HL-60 (cell line): ENCODE measurements around the gene SLC4A8.

Experiments used
- GABPA ChIP-seq: IDR thresholded peaks from 2 replicates; pipeline ENCODE4 v1.6.1; 2012; ENCODE audit warnings: low read depth
- SPI1 ChIP-seq: IDR thresholded peaks from 2 replicates; pipeline ENCODE4 v1.6.1; 2012; ENCODE audit warnings: low read depth, mild to moderate bottlenecking, borderline replicate concordance
- TF ChIP-seq, protein P1 (sequence below): IDR thresholded peaks from one replicate; pipeline ENCODE4 v1.5.1; 2011; ENCODE audit warnings: low read length, control low read depth, inconsistent platforms; ENCODE audit not compliant: insufficient read depth

GRCh38 chr12:51482929-51483697 lies 58.5 kb downstream of the SLC4A8 start:
- TF ChIP-seq, protein P1, sequence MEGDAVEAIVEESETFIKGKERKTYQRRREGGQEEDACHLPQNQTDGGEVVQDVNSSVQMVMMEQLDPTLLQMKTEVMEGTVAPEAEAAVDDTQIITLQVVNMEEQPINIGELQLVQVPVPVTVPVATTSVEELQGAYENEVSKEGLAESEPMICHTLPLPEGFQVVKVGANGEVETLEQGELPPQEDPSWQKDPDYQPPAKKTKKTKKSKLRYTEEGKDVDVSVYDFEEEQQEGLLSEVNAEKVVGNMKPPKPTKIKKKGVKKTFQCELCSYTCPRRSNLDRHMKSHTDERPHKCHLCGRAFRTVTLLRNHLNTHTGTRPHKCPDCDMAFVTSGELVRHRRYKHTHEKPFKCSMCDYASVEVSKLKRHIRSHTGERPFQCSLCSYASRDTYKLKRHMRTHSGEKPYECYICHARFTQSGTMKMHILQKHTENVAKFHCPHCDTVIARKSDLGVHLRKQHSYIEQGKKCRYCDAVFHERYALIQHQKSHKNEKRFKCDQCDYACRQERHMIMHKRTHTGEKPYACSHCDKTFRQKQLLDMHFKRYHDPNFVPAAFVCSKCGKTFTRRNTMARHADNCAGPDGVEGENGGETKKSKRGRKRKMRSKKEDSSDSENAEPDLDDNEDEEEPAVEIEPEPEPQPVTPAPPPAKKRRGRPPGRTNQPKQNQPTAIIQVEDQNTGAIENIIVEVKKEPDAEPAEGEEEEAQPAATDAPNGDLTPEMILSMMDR: no peak
- no peak for TF ChIP-seq GABPA
- no peak for TF ChIP-seq SPI1
